ENCODE measurements around the gene EOMES. TPM values are rescaled to one million over a fixed set of nuclear protein-coding genes. Genes with fewer than 3 reads are reported as not detected.

The EOMES gene
- polyA plus RNA-seq, 6 donors from 2014 or later = 0.27 to 0.40 (median 0.28) TPM; not detected in 3

DNA sequence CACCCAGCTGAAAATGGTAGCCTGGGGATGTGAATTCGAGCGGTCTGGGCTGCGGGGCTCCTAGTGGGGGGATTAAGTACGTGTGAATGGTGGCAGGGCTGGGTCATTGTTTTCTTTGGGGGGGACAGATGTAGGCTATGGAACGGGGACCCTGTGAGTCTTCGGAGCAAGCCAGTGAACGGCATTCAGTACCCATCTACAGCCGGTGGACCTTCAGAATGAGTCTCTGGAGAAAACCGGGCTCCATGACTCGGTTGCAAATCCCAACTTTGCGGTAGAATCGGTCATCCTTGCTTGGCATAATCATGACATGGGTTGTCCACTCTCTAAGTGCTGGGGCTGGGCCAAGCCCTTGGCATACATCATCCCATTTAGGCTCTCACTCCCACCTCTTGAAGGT is 7.2 kb upstream of the EOMES start:
- peak overlapping the region in 2 of 8 donors; percentile 35 to 53 for H3K4me3 Mint-ChIP-seq
- peaks cover 75 to 86% (median 80%) of the 10 kb centered on the region in 3 donors for H3K27me3 Mint-ChIP-seq
- no peak for ATAC-seq (ENCODE audit: low read depth in 2 of 2)
- no peaks in the 10 kb centered on the region for H3K36me3 Mint-ChIP-seq
- H3K4me1 Mint-ChIP-seq = peaks cover 20 to 34% (median 32%) of the 10 kb centered on the region in 3 donors
- no peak for DNase-seq
- H3K27ac Mint-ChIP-seq = peak overlapping the region in 1 of 6 donors; percentile 74
- H3K9me3 Mint-ChIP-seq = peaks cover 0 to 8% (median 0%) of the 10 kb centered on the region in 7 donors

DNA sequence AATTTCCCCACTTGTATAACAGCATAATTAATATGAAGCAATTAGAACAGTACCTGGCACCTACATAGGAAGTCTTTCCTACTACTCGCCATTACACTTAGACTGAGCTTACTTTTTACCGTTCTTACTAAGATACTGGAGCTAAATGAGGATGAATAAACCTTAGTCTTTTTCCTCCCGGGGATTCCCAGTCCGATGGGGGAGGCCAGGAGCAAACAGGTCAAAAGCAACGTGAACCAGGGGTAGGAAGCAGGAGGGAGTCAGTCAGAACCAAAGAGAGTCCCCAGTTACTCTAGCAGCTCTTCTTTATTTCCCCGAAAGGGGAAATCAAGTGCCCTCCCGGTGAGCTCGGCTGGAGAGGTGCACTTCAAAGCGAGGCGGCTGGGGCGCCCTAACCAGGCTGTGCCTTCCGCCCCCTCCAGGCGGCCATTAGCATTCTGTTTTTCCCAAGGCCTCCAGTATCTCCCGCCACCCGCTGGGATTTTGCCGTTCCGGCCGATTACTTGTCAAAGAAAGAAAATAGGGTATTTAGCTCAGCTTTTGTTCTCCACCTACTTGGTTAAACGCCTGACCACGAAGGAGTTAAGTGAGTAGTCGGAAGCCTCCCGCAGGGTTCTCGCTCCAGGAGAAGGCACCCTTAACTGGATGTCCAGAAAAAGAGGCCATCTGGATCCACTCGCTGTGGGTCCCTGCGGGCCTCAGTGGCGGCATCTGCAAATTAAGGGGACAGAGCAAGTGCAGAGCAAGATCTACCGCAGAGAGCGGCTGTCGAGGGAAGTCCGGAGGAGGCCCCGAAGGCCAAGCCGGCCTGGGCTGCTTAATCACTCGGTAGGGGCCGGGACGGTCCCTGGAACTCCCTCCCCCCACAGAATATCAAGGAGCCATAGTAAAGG is 6.3 kb upstream of the EOMES start:
- peak; percentile 75 to 81 for ATAC-seq (ENCODE audit: low read depth in 2 of 2)
- peaks cover 0 to 13% (median under 1%) of the 10 kb centered on the region in 7 donors for H3K9me3 Mint-ChIP-seq

DNA sequence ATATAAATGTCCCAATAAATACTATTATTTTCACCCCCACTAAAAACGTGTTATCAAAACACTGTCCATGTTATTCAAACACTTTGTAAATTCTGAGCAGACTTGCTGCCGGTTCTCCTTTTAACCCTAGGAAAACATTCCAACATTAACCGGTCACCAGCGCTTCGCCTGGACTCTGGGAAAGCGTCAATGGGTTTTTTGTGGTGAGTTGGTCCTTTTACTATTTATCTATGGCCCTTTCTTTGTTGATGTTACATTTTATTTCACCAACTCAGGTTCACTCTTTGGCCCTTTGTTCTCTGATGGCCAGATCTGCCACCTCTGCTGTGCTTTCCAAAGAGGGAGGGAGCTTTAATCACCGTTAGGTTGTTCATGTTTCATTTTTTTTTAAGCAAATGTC is 4.1 kb upstream of the EOMES start:
- peaks cover 33 to 58% (median 53%) of the 10 kb centered on the region in 3 donors for H3K4me1 Mint-ChIP-seq
- no peak overlapping the region for H3K4me3 Mint-ChIP-seq
- peaks cover 78 to 86% (median 84%) of the 10 kb centered on the region in 3 donors for H3K27me3 Mint-ChIP-seq
- ATAC-seq (ENCODE audit: low read depth in 2 of 2) = no peak
- no peaks in the 10 kb centered on the region for H3K36me3 Mint-ChIP-seq
- peaks cover 0 to 13% (median 1%) of the 10 kb centered on the region in 7 donors for H3K9me3 Mint-ChIP-seq
- no peak for DNase-seq
- H3K27ac Mint-ChIP-seq = no peak overlapping the region

More for the DNA sequence above, 6.3 kb upstream of the EOMES start:
- Mint-ChIP-seq H3K4me1 (peaks cover 25 to 43% (median 41%) of the 10 kb centered on the region in 3 donors), H3K36me3 (no peaks in the 10 kb centered on the region), H3K27me3 (peaks cover 80 to 89% (median 84%) of the 10 kb centered on the region in 3 donors), H3K4me3 (peak overlapping the region in 7 of 8 donors; percentile 52 to 90 (median 70)), H3K27ac (peak overlapping the region in 3 of 6 donors; percentile 10 to 74 (median 18))
- no peak for DNase-seq

DNA sequence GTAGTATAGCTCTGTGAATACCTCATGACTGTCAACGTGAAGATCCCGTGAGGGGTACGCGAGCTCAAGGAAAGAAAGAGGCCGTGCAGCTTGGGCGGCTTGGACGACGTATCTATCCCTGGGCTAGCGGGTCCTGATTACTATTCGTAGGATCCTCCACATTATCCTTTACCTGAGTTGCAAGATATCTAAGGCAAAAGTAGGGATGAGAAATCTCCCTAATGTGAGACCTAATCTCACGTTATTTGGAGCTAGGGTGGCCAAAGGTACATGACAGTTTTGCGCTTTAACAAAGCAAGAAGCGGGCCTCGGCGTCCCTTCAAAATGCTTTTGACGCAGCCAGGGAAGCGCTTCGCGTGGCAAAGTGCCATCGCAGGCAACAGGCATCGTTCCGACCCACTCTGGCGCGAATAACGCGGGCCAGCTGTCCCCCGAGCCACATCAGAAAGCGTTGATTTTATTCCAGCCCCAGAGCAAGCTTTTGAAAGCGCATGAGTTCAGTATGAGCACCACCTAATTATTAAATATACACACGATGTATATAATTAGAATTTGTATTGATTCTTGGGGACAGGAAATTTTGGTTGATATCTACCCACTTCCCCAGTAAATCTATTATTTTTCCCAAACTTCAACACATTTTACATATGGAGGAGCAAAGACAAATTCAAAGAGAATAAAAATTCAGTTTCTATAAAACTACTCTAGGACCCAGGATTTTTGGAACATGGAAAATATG is 2.5 kb upstream of the EOMES start:
- Mint-ChIP-seq H3K27me3 (peaks cover 83 to 86% (median 83%) of the 10 kb centered on the region in 3 donors), H3K9me3 (peaks cover 0 to 13% (median 2%) of the 10 kb centered on the region in 7 donors), H3K4me3 (peak overlapping the region in 5 of 8 donors; percentile 12 to 87 (median 79)), H3K4me1 (peaks cover 27 to 52% (median 45%) of the 10 kb centered on the region in 3 donors), H3K36me3 (no peaks in the 10 kb centered on the region), H3K27ac (peak overlapping the region in 2 of 6 donors; percentile 38 to 92)
- ATAC-seq (ENCODE audit: low read depth in 2 of 2) (no peak), DNase-seq (no peak)

DNA sequence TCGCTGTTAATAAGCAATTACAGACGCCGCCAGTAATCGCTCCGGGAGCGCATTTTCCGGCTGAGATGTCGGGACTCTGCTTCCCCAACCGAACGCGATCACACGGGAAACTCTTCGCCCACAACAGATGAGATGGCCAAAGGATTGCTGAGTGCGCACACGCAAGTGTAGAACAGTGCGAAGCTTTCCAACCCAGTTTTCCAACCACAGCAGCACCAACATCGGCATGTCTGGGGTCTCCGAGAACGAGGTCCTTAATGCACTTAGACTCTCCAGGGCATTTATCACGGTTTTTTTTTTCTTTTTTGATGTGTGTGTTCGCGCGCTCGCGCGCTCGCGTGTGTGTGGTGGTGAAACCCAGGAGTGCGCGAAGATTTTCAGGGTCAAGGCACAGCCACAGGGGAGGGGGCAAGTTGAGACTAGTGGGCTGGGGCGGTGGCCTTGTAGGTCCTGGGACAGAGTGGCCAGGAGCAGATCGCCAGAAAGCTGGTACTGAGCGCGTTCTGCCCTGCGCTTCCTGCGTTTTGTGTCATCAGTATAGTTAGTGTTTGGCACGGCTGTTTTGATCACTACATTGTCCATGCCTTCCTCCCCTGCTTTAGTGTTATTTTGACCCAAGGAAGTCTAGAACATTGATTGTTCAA is 1.8 kb upstream of the EOMES start:
- ATAC-seq (ENCODE audit: low read depth in 2 of 2) (no peak), DNase-seq (no peak)
- H3K36me3 Mint-ChIP-seq = no peaks in the 10 kb centered on the region
- peaks cover 0 to 13% (median 2%) of the 10 kb centered on the region in 7 donors for H3K9me3 Mint-ChIP-seq
- H3K4me3 Mint-ChIP-seq = peak overlapping the region in 7 of 8 donors; percentile 23 to 89 (median 84)
- H3K4me1 Mint-ChIP-seq = peaks cover 27 to 46% (median 40%) of the 10 kb centered on the region in 3 donors
- peaks cover 83 to 86% (median 83%) of the 10 kb centered on the region in 3 donors for H3K27me3 Mint-ChIP-seq
- H3K27ac Mint-ChIP-seq = peak overlapping the region in 4 of 6 donors; percentile 43 to 92 (median 85)

DNA sequence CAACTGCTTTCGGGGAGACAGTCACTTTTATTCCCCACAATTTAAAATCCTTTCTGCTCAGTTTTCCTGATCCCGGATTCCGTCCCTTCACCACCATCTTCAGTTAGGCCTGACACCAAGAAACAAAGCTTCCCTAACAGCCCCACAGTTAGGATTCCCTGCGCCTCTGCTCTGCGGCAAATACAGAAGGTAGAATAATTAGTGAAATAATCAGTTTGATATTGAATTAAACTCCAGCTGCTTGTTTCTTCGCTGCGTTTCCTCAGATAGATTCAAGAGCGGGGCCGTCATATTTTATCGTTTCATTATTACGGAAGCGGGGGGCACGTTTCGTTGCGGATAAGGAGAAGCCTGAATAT is 1.3 kb upstream of the EOMES start:
- Mint-ChIP-seq H3K9me3 (peaks cover 0 to 13% (median 2%) of the 10 kb centered on the region in 7 donors), H3K36me3 (no peaks in the 10 kb centered on the region), H3K27me3 (peaks cover 83 to 86% (median 83%) of the 10 kb centered on the region in 3 donors), H3K4me1 (peaks cover 22 to 41% (median 35%) of the 10 kb centered on the region in 3 donors), H3K4me3 (peak overlapping the region; percentile 23 to 91 (median 84)), H3K27ac (peak overlapping the region in 4 of 6 donors; percentile 43 to 93 (median 85))
- DNase-seq (no peak), ATAC-seq (ENCODE audit: low read depth in 2 of 2) (no peak)

DNA sequence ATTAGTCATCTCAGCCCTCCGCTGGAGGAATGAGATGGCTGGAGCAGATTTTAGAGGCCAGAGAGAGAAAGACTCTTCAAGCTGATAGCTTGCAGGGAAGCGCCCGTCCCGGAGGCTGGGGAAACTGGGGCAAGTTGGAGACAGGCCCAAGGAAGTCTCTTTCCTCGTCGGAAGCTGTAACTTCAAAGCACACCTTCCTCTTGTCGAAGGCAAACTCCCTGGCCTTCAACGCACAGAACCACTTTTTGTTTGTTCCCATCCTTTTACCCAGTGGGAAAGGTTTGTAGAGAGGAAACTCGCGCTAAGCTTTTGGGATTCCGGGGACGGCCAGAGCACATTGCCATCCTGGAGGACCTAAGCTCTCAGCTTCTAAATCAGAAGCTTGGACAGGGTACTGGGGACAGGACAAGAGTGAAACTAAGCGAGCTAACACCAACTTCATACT is 900 bp upstream of the EOMES start:
- ATAC-seq (ENCODE audit: low read depth in 2 of 2) = no peak
- peaks cover 18 to 36% (median 31%) of the 10 kb centered on the region in 3 donors for H3K4me1 Mint-ChIP-seq
- peaks cover 0 to 13% (median 0%) of the 10 kb centered on the region in 7 donors for H3K9me3 Mint-ChIP-seq
- peaks cover 83 to 86% (median 83%) of the 10 kb centered on the region in 3 donors for H3K27me3 Mint-ChIP-seq
- H3K36me3 Mint-ChIP-seq = no peaks in the 10 kb centered on the region
- DNase-seq = no peak
- H3K27ac Mint-ChIP-seq = peak overlapping the region in 2 of 6 donors; percentile 41 to 93
- peak overlapping the region; percentile 23 to 91 (median 84) for H3K4me3 Mint-ChIP-seq

DNA sequence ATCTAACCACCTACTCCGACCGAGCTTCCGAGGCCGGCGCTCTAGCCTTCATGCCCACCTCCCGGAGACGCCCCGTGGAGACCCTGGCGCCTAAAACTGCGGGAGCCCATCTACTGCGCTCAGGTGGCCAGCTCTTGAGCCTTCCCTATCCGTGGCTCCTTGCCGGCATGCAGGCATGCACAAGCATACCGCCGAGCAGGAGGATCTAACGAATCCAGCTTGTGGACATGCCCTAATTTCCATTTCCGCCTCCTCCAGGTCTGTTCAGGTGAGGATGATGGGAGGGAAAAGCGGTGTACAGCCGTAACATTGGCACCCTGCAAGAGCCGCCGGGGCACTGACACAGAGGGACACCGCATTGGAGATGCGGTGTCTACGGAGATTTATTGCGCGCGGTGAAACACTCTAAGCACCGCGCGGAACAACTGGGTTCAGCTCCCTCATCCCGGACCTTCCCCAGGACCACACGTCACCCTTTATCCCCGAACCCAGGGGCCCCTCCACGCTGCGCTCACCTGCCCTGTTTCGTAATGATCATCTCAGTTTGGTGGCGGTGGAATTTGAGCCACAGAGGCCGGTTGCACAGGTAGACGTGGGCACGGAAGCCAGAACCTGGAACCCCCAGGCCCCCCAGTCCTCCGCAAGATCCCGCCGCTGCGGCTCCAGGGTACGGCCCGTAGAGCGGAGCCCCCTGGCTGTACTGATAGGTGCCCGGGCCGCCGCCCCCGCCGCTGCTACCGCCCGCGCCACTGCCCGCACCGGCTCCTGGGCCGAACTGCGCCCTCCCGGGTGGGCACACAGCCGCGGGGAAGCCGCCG is 1.0 kb downstream of the EOMES start:
- H3K27ac Mint-ChIP-seq = peak overlapping the region in 3 of 6 donors; percentile 47 to 77 (median 47)
- DNase-seq (no peak), ATAC-seq (ENCODE audit: low read depth in 2 of 2) (peak in 1 of 2 donors; percentile 44)
- peak overlapping the region; percentile 37 to 83 (median 76) for H3K4me3 Mint-ChIP-seq
- peaks cover 76 to 88% (median 85%) of the 10 kb centered on the region in 3 donors for H3K27me3 Mint-ChIP-seq
- no peaks in the 10 kb centered on the region for H3K36me3 Mint-ChIP-seq
- peaks cover 0 to 9% (median 0%) of the 10 kb centered on the region in 7 donors for H3K9me3 Mint-ChIP-seq
- peaks cover 17 to 34% (median 29%) of the 10 kb centered on the region in 3 donors for H3K4me1 Mint-ChIP-seq

DNA sequence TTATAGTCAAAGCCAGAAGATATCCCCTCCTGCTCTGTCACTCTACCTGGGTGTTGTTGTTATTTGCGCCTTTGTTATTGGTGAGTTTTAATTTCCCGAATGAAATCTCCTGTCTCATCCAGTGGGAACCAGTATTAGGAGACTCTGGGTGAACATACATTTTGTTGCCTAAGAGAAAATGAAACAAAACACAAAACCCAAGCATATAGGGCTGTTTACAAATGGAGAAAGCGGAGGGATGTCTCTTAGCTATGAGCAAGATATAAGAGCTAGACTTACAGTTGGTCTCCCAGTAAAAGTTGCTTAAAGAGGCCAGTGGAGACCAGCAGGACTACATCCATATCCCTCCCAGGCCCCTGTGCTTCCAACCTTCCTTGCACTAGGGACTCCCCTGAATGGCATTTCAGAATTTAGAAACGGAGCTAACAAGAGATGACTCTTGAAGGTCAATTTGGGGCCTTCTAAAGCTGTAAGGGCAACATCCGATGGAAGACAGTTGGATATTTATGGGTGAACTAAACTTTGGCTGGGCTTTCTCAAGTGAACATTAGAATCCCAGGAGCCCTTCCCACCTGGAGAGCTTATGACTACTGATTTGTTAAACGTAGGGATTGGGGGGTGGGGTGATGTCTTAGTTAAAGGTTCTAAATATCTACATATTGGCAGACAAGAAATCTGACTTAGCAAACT is 2.7 kb downstream of the EOMES start:
- peaks cover 75 to 95% (median 92%) of the 10 kb centered on the region in 3 donors for H3K27me3 Mint-ChIP-seq
- no peak overlapping the region for H3K27ac Mint-ChIP-seq
- DNase-seq = no peak
- H3K4me3 Mint-ChIP-seq = peak overlapping the region in 3 of 8 donors; percentile 42 to 71 (median 54)
- ATAC-seq (ENCODE audit: low read depth in 2 of 2) = no peak
- H3K4me1 Mint-ChIP-seq = peaks cover 19 to 40% (median 36%) of the 10 kb centered on the region in 3 donors
- H3K36me3 Mint-ChIP-seq = no peaks in the 10 kb centered on the region
- peaks cover 0 to 6% (median 0%) of the 10 kb centered on the region in 7 donors for H3K9me3 Mint-ChIP-seq

DNA sequence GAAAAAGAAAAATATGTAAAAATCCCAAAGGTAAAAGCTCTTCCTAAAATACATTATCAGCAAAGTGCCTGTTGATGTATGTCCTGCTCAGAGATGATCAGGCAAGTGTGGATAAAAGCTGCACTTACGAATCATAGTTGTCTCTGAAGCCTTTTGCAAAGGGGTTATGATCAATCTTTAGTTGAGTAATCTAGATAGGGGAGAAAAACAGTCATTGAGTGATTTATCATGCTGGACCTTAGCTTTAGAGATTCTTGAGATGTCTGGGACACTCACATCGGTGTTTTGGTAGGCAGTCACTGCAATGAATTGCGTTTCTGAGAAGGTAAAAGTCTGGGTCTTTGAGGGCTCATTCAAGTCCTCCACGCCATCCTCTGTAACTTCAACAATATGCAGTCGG is 3.7 kb downstream of the EOMES start:
- H3K4me3 Mint-ChIP-seq = no peak overlapping the region
- no peak for ATAC-seq (ENCODE audit: low read depth in 2 of 2)

DNA sequence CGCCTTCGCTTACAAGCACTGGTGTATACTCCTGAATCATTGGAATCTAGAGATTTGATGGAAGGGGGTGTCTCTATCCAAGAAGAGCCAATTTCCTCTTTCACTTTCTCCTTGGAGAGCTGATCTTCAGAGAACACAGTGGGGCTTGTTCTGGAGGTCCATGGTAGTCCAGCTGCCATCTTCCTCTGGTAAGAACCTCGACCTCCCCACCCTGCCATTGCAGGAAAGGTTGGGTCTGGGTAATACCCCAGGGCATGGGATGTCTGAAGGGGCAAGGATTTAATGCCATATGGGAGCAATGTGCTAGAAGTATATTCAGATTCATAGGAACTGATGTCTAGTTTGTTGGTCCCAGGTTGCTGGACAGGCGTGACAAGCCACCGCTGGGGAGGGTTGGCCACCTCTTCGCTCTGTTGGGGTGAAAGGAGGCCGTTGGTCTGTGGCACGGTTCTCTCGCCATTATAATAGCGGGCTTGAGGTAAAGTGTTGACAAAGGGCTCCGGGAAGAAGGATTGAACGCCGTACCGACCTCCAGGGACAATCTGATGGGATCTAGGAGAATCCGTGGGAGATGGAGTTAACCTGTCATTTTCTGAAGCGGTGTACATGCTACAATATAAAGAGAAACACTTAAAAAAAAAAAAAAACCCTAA is 4.8 kb downstream of the EOMES start:
- ATAC-seq (ENCODE audit: low read depth in 2 of 2) (no peak), DNase-seq (no peak)
- Mint-ChIP-seq H3K4me3 (no peak overlapping the region), H3K36me3 (peaks cover 0 to 3% of the 10 kb centered on the region in 2 donors), H3K9me3 (peaks cover 0 to 6% (median 0%) of the 10 kb centered on the region in 7 donors), H3K27me3 (peaks cover 71 to 95% (median 93%) of the 10 kb centered on the region in 3 donors), H3K27ac (no peak overlapping the region), H3K4me1 (peaks cover 23 to 40% (median 40%) of the 10 kb centered on the region in 3 donors)

More for the DNA sequence above, 3.7 kb downstream of the EOMES start:
- DNase-seq = no peak
- H3K27me3 Mint-ChIP-seq = peaks cover 75 to 95% (median 92%) of the 10 kb centered on the region in 3 donors
- peaks cover 0 to 6% (median 0%) of the 10 kb centered on the region in 7 donors for H3K9me3 Mint-ChIP-seq
- peaks cover 24 to 40% (median 36%) of the 10 kb centered on the region in 3 donors for H3K4me1 Mint-ChIP-seq
- H3K36me3 Mint-ChIP-seq = no peaks in the 10 kb centered on the region
- no peak overlapping the region for H3K27ac Mint-ChIP-seq
